DMS153 treated with DMSO at 0.1 percent for 48 hours (cell line): Measurements from ENCODE around the gene R3HCC1L.

Experiments
- DNase-seq: peaks from one replicate; lab custom pipeline; 2025; ENCODE audit not compliant: unreplicated experiment; lab: John Stamatoyannopoulos, UW

Gene R3HCC1L

DNA sequence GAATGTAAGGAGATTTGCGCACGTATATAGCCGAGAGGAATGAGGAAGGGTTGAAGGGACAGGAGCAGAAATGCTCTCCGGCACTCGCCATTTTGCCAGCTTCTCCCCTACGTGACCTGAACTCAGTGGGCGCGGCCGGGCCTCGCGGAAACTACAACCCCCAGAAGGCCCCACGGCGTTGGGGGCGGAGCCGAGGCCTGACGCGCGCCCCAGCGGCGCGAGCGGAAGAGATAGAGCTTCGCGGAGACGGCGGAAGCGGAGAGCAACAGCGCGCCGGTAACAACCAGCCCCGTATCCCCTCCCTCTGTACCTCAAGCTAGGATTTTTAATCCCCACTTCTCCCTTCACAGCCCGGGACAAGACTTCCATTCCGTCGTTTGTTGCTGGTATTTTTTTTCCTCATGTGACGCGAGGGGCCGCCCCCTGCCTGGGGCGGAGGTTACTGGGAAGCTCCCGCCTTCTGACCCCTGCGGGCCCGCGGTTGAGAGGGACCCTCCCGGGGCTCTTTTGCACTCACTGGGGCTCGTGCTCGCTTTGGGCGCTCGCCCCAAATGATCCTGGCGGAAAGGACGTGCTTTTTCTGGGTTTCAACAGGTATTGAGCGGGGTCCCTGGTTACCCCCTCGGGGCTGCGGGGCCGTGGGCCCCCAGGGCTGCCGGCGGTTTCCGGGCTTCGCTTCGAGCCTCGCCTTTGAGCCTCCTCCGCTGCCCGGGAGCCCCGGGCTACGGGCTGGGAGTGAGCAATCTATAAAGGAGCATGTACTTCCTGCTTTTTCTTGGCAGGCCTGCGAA is at the start of gene R3HCC1L:
Gene R3HCC1L (plus strand): TSS at position 227 of the 791 bp plus-strand sequence. CDS start 73,458 bp downstream, outside the sequence.
- peak; percentile 84 for DNase-seq

- no peak for DNase-seq
These were observed 49.2 kb upstream of the R3HCC1L start for GRCh38 chr10:98085238-98085637.

DNA sequence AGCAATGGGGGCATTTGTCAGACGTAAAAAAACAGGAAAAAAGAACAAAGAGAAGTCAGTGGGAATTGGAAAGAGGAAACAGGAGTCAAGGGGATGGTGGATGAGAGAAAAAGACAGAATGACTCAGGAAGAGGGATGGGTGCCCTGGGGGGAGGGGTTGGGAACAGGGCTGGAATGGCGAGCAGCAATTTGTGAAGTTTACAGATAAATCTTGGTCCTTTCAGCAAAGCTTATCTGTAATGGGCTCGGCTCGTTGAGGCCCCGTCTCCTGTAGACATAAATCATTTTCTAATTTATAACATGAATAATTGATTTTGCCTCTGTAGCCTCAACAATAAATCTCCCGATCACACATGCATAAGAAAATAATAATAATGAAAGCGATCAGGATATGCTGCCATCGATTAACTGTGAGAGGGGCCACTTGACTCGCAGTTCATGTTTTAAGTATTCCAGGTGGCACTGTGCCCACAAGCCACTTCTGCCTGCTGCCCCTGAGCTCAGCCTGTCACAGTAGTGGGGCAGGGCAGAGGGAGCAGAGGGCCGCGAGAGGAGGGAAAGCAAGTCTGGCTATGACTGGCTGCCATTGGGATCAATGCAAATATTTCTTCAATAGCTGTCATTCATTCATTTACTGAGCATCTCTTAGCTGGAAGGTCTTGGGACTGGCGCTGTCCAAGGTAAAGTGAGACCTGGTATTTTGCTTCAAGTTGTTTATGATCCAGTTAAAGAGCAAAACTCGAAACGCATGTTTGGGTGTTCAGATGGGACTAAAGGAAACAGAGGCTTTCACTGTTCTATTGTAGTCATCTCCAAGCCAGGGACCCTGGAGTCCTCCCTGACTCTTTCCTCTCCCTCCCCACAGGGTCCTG is 47.4 kb upstream of the R3HCC1L start:
- DNase-seq: peak; percentile 27

DNA sequence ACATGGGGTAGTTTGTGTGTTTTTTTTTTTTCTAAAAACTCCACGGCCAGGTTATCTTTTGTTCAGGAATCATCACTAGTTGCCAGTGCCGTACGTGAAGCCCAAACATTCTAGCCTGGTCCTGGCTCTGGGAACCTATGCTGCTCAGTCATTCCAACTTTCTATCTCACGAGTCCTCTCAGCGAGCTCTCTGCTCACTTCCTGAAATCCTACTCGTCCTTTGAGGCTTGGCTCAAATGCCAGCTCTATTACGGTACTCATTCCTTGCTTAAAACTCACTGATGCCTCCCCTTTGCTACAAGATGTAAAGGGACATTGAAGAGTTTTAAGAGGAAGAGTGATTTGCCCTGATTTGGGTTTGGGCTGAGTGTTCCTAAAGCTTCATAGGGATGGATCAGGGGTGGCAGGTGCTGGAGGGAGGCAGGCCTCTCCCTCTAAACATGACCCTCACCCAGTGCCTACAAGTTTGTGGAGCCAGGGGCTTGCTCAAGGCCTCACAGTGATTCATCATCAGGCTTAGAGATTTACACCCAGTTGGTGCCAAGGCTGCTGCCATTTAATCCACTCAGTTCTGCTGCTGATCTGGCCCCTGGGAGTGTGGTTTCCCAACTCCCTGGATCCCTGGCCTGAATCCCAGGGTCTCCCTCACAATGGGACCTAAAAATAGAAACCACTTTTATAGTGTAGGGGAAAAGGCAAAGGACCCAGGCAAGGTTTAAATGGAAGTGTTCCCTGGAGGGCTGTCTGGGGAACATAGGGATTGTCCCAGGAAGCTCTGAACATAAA is 46.1 kb upstream of the R3HCC1L start:
- peak; percentile 54 for DNase-seq

DNA sequence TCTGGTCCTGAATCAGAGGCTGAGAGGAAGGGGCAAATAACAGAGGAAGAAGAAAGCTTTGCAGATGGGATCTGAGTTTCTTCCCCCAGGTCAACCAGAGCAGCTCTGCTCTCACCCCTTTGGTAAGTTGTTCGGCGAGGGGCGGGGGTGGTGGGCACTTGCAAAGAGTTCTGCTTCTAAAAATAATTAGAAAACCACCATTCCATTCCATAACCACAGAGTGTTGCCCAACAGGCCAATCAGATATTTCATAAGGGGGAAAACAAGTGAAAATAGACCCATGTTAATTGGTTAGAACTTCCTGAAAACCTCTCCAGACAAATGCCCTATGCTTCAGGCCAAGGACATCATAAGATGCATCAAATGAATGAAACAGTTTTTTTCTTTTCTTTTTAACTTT is 43.6 kb upstream of the R3HCC1L start:
- no peak for DNase-seq

GRCh38 chr10:98096316-98096715 is 38.1 kb upstream of the R3HCC1L start:
- DNase-seq: no peak

- DNase-seq: no peak
These were observed 37.7 kb upstream of the R3HCC1L start for GRCh38 chr10:98096731-98097130.

GRCh38 chr10:98097175-98097574 is 37.3 kb upstream of the R3HCC1L start:
- no peak for DNase-seq

GRCh38 chr10:98097616-98098015 is 36.8 kb upstream of the R3HCC1L start:
- peak; percentile 72 for DNase-seq

DNA sequence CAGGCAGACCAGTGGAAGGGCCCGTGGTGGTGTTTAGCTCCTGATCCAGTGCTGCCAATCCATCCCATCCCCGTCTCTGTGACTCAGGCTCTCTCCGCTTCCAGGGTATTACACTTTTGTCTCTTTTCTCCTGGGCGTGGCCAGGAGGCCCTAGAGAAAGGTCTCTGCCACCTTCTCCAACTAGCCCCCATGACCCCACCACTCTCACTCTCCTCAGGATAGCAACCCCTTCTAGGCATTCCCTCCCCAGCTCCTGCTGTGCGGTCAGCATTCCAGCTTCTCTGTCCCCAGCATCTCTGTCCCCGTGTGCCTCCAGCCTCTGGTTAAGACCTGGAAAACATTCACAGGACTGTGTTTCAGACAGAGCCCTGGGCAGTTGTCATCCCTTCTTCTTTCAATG is 36.2 kb upstream of the R3HCC1L start:
- DNase-seq: no peak

- peak; percentile 16 for DNase-seq
These were observed 34.0 kb upstream of the R3HCC1L start for GRCh38 chr10:98100476-98100875.

DNA sequence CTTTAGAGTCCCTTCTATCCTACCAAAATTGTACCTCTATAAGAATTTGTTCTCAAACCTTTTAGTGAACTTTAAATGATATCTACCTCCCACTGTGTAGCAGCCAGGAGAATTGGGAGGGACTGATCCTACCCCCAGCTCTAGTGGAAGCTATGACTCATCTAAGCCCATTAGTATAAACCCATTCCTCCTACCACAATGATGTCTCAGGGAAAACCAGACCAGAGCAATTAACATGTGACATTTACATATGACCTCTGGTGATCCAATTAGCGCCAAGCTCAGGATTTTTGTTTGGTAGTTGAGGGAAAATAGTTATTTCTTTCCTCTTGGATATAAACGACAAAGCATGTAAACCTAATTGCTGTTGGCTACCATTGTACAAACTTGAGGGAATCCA is 33.1 kb upstream of the R3HCC1L start:
- DNase-seq: no peak

DNA sequence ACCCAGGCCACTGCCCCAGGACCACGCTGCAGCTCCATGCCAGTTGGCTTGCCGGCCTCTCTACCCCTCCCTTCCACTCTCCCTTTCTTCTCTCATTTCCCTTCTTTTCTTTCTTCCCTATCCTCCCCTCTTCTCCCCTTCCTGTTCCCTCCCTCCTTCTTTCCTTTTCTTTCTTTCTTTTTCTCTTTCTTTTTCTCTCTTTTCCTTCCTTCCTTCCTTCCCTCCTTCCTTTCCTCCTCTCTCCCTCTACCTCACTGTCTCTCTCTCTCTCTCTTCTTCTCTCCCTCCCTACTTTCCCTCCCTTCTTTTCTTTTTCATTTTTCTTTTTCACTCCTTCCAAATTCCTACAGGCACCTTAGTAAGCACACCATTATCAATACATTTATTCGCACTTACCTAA is 30.3 kb upstream of the R3HCC1L start:
- DNase-seq: no peak

DNA sequence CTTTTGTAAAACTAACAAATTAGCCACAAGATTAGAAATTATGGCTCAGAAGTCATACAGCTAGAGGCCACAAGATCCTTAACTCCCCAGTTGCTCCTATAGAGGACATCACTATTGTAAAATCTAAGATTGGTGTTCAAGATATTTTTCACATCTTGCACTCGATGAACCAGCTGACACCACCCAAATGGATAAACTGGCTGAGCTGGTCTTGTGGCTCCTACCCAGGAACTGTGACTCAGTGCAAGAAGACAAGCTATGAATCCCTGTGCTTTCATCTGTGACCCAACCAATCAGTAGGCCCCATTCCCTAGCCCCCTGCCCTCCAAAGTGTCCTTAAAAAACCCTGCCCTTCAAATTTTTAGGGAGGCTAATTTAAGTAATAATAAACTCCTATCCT is 27.9 kb upstream of the R3HCC1L start:
- no peak for DNase-seq

DNA sequence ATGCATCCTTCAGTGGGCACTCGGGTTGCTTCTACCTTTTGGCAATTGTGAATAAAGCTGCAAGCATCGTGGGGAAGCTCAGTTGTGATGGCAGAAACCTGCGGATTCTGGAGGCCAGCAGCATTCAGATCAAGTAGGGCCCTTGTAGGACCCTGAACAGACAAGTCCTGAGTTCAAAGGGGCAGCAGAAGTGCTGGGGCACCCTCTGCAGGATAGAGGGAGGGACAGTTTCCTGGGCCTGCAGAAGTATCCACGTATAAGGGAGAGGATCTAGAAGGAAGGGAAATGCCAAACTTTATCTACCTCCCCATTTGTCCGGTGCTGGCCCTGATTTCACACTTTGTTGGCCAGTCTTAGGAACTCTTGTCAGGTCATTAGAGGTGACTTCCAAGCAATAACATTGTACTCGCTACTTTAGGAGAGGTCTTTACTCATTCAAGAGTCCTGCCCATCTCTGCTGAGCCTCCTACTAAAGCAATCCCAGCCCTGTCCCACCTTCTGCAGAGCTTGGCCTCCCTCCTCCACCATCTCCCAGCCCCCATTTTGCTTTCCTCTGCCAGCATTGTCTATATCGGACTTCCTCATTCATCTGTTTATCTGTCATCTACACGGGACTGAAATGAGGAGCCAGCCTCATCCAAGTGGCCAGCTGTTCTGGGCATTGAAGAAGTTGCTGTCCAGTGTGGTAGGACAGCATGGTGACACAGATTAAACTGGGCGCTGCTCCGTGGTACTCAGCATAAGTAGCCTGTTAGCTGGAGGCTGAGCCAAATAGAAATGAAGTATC is 26.6 kb upstream of the R3HCC1L start:
- no peak for DNase-seq

DNA sequence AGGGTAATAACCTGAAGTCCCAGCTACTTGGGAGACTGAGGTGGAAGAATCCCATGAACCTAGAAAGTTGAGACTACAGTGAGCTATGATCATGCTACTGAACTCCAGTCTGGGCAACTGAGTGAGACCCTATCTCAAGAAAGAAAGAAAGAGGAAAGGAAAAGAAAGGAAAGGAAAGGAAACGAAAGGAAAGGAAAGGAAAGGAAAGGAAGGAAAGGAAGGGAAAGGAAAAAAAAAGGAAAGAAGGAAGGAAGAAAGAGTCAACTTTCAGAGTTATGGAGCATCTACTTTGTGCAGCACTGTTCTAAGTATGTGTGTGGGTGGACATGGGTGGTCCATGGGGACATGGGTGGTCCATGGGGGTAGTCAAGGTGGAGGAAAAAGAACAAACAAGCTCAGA is 24.1 kb upstream of the R3HCC1L start:
- no peak for DNase-seq

- no peak for DNase-seq
These were observed 19.2 kb upstream of the R3HCC1L start for GRCh38 chr10:98115031-98115787.

DNA sequence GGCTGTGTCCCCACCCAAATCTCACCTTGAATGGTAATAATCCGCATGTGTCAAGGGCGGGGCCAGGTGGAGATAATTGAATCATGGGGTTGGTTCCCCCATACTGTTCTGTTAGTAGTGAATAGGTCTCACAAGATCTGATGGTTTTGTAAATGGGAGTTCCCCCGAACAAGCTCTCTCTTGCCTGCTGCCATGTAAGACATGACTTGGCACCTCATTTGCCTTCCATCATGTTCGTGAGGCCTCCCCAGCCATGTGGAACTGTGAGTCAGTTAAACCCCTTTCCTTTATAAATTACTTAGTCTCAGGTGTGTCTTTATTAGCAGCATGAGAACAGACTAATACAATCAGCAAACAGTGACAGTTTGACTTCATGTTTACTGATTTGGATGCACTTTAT is 14.6 kb upstream of the R3HCC1L start:
- no peak for DNase-seq

DNA sequence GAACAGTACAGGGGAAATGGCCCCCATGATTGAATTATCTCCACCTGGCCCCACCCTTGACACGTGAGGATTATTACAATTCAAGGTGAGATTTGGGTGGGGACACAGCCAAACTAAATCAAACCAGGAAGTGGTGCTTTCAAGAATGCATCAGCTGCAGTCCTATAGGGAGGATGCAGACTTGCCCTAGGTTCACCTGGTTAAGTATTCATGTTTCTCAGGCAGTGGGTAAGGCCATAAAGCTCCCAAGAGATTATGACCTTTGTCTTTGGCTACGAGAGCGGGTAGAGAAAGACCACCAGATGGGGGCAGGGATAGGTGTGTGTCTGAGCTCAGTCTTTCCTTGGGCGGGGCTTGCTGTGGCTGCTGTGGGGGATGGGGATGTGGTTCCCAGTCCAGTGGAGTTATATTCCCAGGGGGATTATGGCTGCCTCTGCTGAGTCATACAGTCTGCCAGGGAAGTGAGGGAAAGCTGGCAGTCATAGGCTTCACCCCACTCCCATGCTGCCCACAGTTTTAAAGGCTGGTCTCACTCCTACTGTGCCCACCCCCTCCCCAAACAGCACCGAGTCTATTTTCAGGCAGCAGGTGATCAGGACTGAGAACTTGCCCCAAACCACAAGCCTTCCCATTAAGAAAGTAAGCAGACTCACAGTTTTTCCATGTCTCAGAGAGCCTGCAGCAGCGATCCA is 8.4 kb upstream of the R3HCC1L start:
- DNase-seq: no peak
